ENCODE data around the gene DRC3.
A peak's percentile ranks its signal among the peaks of the same experiment; 100 is the strongest.

The DRC3 gene

DNA sequence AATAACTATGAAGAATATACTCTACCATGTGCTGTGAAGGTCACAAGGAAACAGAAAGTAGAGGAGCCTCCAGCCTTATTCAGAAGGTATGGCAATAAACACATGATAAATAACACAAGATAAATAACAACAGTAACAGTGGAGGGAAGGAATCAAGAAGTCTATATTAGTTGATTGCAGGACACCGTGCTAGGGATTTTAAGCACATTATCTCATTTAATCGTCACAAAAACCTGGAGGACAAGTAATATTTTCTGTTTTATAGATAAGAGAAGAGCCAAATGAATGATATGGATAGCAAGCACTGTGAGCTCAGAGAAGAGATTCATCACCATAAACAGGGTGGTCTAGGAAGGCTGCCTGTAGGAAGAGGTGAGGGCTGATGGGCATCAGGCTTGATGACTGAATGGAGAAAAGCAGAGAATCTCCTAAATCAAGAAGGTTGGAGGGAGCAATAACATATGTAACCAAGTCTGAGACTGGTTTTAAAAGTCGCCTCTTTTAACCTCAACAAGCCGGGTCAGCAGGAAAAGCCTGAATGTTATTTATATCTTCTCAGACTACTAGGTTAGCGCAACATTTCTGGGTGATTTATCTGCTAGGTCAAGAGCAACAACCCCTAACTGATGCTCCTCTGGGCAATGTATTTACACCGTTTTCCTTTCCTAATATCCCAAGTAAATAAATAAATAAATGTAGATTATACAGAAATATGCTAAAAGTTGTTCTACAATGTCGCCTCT, 8.8 kb upstream of the DRC3 start:
- in situ Hi-C loops (cut with HindIII; ENCODE audit: low sequenced_read_pairs), result no loop called here
- DNase-seq (ENCODE audit: low read depth), result no peak
- TF ChIP-seq, protein P1, sequence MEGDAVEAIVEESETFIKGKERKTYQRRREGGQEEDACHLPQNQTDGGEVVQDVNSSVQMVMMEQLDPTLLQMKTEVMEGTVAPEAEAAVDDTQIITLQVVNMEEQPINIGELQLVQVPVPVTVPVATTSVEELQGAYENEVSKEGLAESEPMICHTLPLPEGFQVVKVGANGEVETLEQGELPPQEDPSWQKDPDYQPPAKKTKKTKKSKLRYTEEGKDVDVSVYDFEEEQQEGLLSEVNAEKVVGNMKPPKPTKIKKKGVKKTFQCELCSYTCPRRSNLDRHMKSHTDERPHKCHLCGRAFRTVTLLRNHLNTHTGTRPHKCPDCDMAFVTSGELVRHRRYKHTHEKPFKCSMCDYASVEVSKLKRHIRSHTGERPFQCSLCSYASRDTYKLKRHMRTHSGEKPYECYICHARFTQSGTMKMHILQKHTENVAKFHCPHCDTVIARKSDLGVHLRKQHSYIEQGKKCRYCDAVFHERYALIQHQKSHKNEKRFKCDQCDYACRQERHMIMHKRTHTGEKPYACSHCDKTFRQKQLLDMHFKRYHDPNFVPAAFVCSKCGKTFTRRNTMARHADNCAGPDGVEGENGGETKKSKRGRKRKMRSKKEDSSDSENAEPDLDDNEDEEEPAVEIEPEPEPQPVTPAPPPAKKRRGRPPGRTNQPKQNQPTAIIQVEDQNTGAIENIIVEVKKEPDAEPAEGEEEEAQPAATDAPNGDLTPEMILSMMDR (IDR thresholded peaks at IDR 0.05; ENCODE audit: low read depth, low read length, missing control alignments), result no peak
- H3K4me3 ChIP-seq (ENCODE audit: low read depth, low read length), result no peak overlapping the region

DNA sequence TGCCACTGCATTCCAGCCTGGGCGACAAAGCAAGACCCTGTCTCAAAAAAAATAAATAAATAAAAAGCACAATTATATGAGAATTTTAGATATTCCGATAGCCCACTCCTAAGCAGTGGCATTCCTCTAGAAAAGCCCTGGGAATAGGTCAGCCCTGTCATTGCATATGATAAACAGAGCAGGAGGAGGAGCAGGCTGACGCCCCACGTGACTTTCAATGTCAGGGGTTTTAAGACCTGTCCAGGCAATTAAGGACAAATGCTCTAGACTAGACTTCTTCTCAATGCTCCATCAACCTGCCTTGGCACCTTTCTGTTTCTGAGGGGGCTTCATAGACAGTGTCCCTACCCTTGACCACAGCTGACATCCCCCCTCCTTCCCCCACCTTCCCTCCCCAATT, 8.0 kb upstream of the DRC3 start:
- in situ Hi-C loops (cut with HindIII; ENCODE audit: low sequenced_read_pairs), result no loop called here
- TF ChIP-seq, protein P1 (IDR thresholded peaks at IDR 0.05; ENCODE audit: low read depth, low read length, missing control alignments), result no peak
- H3K4me3 ChIP-seq (ENCODE audit: low read depth, low read length), result no peak overlapping the region

DNA sequence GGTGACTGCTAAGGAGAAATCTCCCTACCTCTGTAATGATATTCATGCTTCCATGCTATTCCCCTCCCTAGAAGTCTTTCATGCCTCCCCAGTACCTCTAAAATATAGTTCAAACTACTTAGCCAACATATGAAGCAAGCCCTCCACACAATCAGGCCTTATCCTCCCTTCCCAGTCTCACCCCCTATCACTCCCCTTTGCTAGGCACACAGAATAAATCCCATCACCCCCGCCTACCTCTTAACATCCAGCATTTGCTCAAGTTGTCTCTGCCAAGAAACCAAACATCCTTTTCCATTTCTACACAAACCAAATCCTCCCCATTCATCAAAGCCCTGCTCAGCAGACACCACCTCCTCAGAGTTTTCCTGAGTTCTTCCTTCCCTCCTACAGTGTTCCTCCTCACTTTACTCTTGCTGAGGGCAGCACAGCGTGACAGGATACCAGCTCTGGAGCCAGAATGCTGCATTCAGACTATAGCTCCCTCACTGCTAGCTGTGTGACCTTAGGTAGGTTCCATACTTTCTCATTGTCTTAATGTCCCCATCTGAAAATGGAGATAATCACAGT, 7.4 kb upstream of the DRC3 start:
- TF ChIP-seq, protein P1 (IDR thresholded peaks at IDR 0.05; ENCODE audit: low read depth, low read length, missing control alignments), result no peak
- DNase-seq (ENCODE audit: low read depth), result no peak
- H3K4me3 ChIP-seq (ENCODE audit: low read depth, low read length), result no peak overlapping the region
- in situ Hi-C loops (cut with HindIII; ENCODE audit: low sequenced_read_pairs), result no loop called here

More for the DNA sequence above, 8.0 kb upstream of the DRC3 start:
- no peak for DNase-seq (ENCODE audit: low read depth)

DNA sequence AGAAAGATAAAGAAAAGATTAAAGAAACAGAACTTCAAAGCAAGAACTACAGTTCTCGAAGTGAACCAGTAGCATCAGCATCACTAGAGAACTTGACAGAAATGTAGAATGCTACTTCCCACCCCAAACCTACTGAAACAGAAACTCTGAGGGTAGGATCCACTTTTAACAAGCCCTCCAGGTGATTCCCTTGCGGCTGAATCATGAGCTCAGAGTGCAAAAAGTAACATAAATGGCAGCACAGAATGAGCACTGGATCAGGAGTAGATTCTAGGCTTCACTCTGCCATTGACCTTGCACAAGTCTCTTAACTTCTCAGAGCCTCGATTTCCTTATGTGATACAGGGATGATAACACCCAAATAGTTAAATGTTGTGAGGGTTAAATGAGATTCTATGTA, 6.3 kb upstream of the DRC3 start:
- TF ChIP-seq, protein P1 (IDR thresholded peaks at IDR 0.05; ENCODE audit: low read depth, low read length, missing control alignments), result no peak
- no peak overlapping the region for H3K4me3 ChIP-seq (ENCODE audit: low read depth, low read length)
- no peak for DNase-seq (ENCODE audit: low read depth)
- in situ Hi-C loops (cut with HindIII; ENCODE audit: low sequenced_read_pairs), result no loop called here

DNA sequence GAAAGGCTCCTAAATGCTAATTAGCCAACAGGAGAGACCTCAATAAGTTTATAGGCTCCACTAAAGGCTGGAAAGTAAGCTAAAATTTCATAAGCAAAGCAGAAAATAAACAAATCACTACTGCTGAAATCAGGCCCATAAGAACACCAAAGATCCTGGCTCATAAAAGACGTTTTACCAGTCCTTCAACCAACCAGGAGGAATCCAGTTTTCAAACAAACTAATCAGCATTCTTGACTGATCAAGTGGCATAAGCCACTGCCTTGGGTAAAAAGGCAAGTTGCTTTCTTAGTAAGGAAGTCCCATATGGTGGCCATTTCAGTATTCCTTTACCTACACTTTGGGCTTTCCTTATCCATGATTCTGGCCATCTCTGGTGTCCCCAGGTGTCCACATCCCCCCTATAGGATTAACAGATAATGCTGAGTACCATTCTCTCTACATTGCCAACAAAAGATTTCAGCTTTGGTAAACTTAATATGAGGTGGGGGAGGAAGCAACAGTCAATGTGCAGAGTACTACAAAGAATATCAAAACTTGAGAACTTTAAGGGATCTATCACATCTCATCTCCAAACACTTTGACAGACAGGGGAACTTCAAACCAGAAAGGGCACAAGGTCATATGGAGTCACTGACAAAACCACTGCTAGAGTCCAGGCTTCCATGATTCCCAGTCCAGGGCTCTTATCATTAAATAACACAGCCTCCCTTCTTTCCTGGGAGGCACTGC, 1.8 kb upstream of the DRC3 start:
- DNase-seq (ENCODE audit: low read depth), result no peak
- TF ChIP-seq, protein P1 (IDR thresholded peaks at IDR 0.05; ENCODE audit: low read depth, low read length, missing control alignments), result no peak
- peak overlapping the region; percentile 80 for H3K4me3 ChIP-seq (ENCODE audit: low read depth, low read length)
- in situ Hi-C loops (cut with HindIII; ENCODE audit: low sequenced_read_pairs), result no loop called here

DNA sequence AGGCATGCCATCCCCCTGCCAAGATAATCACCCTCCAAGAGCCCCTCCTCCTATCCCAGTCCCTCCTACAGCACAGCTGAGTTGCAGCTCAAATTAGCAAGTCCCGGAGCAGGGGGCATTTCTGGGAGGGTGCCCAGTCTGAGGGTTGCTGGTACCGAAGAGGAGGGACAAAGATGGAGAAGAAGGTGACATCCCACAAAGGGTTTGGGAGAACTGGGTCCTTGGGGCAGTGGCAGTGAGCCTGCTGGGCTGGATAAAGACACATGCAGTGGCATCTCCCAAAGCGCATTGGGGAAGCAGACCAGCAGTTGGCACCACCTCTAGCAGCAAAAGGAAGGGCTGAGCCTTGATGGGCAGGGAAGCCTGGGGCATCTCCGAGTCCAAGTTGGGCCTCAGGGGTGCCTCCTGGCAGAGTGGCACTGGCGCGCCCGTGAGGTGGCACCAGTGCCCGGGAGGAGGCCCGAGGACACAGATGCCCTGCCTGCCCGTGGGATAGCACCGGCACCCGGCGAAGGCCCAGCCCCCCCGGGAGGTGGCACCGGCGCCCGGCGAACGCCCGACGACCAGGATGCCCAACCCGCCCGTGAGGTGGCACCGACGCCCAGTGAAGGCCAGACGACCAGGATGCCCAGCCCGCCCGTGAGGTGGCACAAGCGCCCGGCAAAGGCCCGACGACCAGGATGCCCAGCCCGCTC, 1.1 kb upstream of the DRC3 start:
- TF ChIP-seq, protein P1 (IDR thresholded peaks at IDR 0.05; ENCODE audit: low read depth, low read length, missing control alignments), result no peak
- DNase-seq (ENCODE audit: low read depth), result no peak
- in situ Hi-C loops (cut with HindIII; ENCODE audit: low sequenced_read_pairs), result no loop called here
- peak overlapping the region; percentile 80 for H3K4me3 ChIP-seq (ENCODE audit: low read depth, low read length)
